Measurements from ENCODE around the gene CARMIL3.

GRCh38 chr14:24070285-24071143, 18.7 kb downstream of the CARMIL3 start:
- TF ChIP-seq GATA2 (IDR thresholded peaks at IDR 0.05; ENCODE audit: low read depth, low read length) (no peak), GATA3 (IDR thresholded peaks at IDR 0.05; ENCODE audit: low read depth, low read length) (no peak)
